ENCODE measurements around the gene PTPRN.

DNA sequence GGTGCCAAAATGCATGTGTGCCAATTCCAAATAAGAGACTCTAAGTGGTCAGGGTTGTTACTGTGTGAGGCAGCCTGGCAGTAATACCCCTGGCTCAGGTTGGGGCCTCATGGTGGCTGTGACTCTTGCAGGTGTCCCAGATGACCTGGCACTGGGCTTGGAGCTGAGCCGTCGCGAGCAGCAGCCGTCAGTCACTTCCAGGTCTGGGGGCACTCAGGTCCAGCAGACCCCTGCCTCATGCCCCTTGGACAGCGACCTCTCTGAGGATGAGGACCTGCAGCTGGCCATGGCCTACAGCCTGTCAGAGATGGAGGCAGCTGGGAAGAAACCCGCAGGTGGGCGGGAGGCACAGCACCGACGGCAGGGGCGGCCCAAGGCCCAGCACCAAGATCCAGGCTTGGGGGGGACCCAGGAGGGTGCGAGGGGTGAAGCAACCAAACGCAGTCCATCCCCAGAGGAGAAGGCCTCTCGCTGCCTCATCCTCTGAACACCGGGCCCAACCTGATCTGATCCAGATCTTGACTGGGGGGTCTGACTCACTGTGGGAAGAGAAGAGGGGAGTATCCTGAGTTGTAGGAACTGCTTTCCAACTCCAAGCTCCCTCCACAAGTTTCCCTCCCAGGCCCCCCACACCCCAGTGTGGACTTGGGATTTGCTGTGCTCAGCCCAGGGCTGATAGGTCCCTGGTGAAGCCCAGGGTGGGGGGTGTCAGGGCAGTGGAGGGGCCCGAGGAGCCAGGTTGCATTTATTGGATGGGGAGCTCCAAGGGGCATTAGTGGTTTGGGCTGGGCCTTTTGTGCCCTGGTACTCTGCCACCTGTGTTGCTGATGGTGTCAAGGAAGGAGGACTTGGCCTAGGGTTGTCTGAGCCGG is 24.5 kb downstream of the PTPRN start:
- TF ChIP-seq, protein P1, sequence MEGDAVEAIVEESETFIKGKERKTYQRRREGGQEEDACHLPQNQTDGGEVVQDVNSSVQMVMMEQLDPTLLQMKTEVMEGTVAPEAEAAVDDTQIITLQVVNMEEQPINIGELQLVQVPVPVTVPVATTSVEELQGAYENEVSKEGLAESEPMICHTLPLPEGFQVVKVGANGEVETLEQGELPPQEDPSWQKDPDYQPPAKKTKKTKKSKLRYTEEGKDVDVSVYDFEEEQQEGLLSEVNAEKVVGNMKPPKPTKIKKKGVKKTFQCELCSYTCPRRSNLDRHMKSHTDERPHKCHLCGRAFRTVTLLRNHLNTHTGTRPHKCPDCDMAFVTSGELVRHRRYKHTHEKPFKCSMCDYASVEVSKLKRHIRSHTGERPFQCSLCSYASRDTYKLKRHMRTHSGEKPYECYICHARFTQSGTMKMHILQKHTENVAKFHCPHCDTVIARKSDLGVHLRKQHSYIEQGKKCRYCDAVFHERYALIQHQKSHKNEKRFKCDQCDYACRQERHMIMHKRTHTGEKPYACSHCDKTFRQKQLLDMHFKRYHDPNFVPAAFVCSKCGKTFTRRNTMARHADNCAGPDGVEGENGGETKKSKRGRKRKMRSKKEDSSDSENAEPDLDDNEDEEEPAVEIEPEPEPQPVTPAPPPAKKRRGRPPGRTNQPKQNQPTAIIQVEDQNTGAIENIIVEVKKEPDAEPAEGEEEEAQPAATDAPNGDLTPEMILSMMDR (IDR thresholded peaks at IDR 0.05 in 2 of 3, conservative IDR thresholded peaks at IDR 0.05 in 1 of 3; ENCODE audit: borderline replicate concordance in 1 of 3, insufficient read depth in 1 of 3, low read depth in 2 of 3, low read length in 2 of 3), result no peak
- TF ChIP-seq EZH2 (IDR thresholded peaks at IDR 0.05) (no peak), SIN3A (IDR thresholded peaks at IDR 0.05; ENCODE audit: low read depth) (no peak), ZNF274 (IDR thresholded peaks at IDR 0.05; ENCODE audit: low read depth, low read length) (no peak), SRF (IDR thresholded peaks at IDR 0.05; ENCODE audit: low read depth) (no peak), POLR2AphosphoS5 (IDR thresholded peaks at IDR 0.05; ENCODE audit: low read depth, low read length) (no peak), EZH2phosphoT487 (IDR thresholded peaks at IDR 0.05; ENCODE audit: borderline replicate concordance) (no peak), JUND (IDR thresholded peaks at IDR 0.05) (no peak), RAD21 (IDR thresholded peaks at IDR 0.05; ENCODE audit: low read depth) (no peak), SP1 (IDR thresholded peaks at IDR 0.05; ENCODE audit: low read depth) (no peak), POLR2A (IDR thresholded peaks at IDR 0.05; ENCODE audit: borderline replicate concordance, extremely low read depth, insufficient read depth, insufficient read length) (no peak), EGR1 (IDR thresholded peaks at IDR 0.05; ENCODE audit: low read depth) (no peak)
- TF ChIP-seq, protein P2, sequence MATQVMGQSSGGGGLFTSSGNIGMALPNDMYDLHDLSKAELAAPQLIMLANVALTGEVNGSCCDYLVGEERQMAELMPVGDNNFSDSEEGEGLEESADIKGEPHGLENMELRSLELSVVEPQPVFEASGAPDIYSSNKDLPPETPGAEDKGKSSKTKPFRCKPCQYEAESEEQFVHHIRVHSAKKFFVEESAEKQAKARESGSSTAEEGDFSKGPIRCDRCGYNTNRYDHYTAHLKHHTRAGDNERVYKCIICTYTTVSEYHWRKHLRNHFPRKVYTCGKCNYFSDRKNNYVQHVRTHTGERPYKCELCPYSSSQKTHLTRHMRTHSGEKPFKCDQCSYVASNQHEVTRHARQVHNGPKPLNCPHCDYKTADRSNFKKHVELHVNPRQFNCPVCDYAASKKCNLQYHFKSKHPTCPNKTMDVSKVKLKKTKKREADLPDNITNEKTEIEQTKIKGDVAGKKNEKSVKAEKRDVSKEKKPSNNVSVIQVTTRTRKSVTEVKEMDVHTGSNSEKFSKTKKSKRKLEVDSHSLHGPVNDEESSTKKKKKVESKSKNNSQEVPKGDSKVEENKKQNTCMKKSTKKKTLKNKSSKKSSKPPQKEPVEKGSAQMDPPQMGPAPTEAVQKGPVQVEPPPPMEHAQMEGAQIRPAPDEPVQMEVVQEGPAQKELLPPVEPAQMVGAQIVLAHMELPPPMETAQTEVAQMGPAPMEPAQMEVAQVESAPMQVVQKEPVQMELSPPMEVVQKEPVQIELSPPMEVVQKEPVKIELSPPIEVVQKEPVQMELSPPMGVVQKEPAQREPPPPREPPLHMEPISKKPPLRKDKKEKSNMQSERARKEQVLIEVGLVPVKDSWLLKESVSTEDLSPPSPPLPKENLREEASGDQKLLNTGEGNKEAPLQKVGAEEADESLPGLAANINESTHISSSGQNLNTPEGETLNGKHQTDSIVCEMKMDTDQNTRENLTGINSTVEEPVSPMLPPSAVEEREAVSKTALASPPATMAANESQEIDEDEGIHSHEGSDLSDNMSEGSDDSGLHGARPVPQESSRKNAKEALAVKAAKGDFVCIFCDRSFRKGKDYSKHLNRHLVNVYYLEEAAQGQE (IDR thresholded peaks at IDR 0.05; ENCODE audit: low read depth), result no peak
- TF ChIP-seq, protein P3, sequence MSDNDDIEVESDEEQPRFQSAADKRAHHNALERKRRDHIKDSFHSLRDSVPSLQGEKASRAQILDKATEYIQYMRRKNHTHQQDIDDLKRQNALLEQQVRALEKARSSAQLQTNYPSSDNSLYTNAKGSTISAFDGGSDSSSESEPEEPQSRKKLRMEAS (IDR thresholded peaks at IDR 0.05), result no peak

Measured in HCT116 (cell line).